Measurements from ENCODE around the gene STEAP1. TPM values are rescaled to one million over a fixed set of nuclear protein-coding genes. Genes with fewer than 3 reads are reported as not detected.
A peak's percentile ranks its signal among the peaks of the same experiment; 100 is the strongest.
"Not testable (repeated sequence)": the region's sequence is repeated elsewhere in the genome, so short reads cannot be mapped to it uniquely, and the experiment has no call there.

STEAP1 gene
- total and polyA plus RNA-seq, 9 of the 15 experiments (the other 6 are each of a cell fraction or from before 2014, with no cell fraction given) = 2.7 to 6.8 (median 5.1) TPM

DNA sequence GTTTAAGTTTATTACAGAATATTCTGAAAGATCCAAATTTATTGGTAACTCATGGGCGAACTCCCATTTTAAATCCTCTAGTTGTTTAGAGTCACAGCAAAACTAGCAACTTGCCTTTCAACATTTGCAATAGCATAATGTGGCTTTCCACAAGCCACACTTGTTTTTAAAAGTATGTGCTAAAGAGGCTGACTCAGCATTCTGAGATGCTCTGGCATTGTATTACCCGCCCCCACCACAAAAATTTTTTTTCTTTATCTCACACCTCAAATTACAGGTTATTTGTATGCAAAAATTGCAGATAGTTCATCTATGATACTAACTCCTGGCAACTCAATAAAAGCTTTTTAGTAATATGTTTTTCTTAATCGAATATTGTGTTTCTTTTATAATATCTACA lies 2.4 kb upstream of the STEAP1 start:
- in situ Hi-C loops (cut with MboI); H3K9ac ChIP-seq (ENCODE audit: insufficient read depth in 1 of 2, low read depth in 2 of 2, low read length in 2 of 2); POLR2A ChIA-PET; H3K4me2 ChIP-seq (ENCODE audit: insufficient read depth, low read length); H3K4me3 ChIP-seq; H3K9me1 ChIP-seq (ENCODE audit: control insufficient read depth, insufficient read depth, low read length); H3K79me2 ChIP-seq (ENCODE audit: control insufficient read depth, insufficient read depth, low read length); H2AFZ ChIP-seq (ENCODE audit: low read depth, low read length); BruUV-seq (replicated peaks); H3K27me3 ChIP-seq (ENCODE audit: control insufficient read depth in 2 of 2, insufficient read depth in 2 of 2, low read length in 2 of 2); FAIRE-seq; ATAC-seq; DNase-seq (ENCODE audit: extremely low read depth in 1 of 4, low spot score in 3 of 4); H3K36me3 ChIP-seq (ENCODE audit: control insufficient read depth, insufficient read depth, low read length); H4K20me1 ChIP-seq (replicated peaks; ENCODE audit: control insufficient read depth, insufficient read depth, low read length); H3K27ac ChIP-seq (ENCODE audit: extremely low read depth, low read depth, low read length); H3K9me3 ChIP-seq (replicated peaks; ENCODE audit: control insufficient read depth, insufficient read depth, low read depth, low read length); H3K4me1 ChIP-seq (replicated peaks in 1 of 2; ENCODE audit: control insufficient read depth in 2 of 2, insufficient read depth in 2 of 2, low read length in 2 of 2): not testable (repeated sequence)
- intact Hi-C loops (cut with micrococcal nuclease) = loop anchor here (10.0 kb wide), 1 partner anchor 1907 kb away; no protein-coding TSS in a partner anchor
- TF ChIP-seq ZNF316 (IDR thresholded peaks at IDR 0.05) = peak; percentile 96
- TF ChIP-seq MAFK (IDR thresholded peaks at IDR 0.05; ENCODE audit: low read length) = peak; percentile 84
- peak; percentile 92 for TF ChIP-seq MAFG (tag; conservative IDR thresholded peaks at IDR 0.05)
- TF ChIP-seq MAFF (IDR thresholded peaks at IDR 0.05; ENCODE audit: low read length) = peak; percentile 82
- peak; percentile 92 for TF ChIP-seq C11orf30 (IDR thresholded peaks at IDR 0.05; ENCODE audit: low read depth)
- 4% methylated on average over 3 of the region's 3 CpGs for WGBS (ENCODE audit: insufficient coverage, low coverage, missing lambda C conversion rate)
- CTCF ChIA-PET (ENCODE audit: low intra/inter-chr PET ratio) = interaction anchor here (0.7 to 4.3 kb wide), 3 partner anchors 117 to 276 kb away, joined by 3 to 25 read pairs (median 4); no protein-coding TSS in a partner anchor

DNA sequence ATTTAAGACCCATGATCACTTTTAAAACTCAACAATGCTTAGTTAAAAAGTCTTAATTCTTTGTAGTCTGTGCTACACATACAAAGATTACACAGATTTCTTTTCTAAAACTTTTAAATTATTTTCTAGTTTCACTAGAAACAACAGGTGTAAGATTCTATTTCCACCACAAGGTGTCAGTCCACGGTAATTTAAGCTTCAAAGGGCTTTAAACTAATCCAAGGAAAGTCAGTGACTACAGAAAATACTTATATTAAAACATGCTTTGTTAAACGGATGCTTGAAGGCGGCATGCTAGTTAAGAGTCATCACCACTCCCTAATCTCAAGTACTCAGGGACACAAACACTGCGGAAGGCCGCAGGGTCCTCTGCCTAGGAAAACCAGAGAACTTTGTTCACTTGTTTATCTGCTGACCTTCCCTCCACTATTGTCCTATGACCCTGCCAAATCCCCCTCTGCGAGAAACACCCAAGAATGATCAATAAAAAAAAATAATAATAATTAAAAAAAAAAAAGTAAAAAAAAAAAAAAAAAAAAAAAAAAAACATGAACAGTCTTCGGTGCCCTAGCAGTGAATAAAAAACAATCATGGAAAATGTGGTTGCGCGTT lies 1.5 kb upstream of the STEAP1 start:
- H3K4me2 ChIP-seq (ENCODE audit: insufficient read depth, low read length); H3K79me2 ChIP-seq (ENCODE audit: control insufficient read depth, insufficient read depth, low read length); H3K27me3 ChIP-seq (ENCODE audit: control insufficient read depth in 2 of 2, insufficient read depth in 2 of 2, low read length in 2 of 2); FAIRE-seq; H2AFZ ChIP-seq (ENCODE audit: low read depth, low read length); H3K36me3 ChIP-seq (ENCODE audit: control insufficient read depth, insufficient read depth, low read length); H3K9me1 ChIP-seq (ENCODE audit: control insufficient read depth, insufficient read depth, low read length); H3K4me1 ChIP-seq (replicated peaks in 1 of 2; ENCODE audit: control insufficient read depth in 2 of 2, insufficient read depth in 2 of 2, low read length in 2 of 2); H3K27ac ChIP-seq (ENCODE audit: extremely low read depth, low read depth, low read length); in situ Hi-C loops (cut with MboI); H3K9me3 ChIP-seq (replicated peaks; ENCODE audit: control insufficient read depth, insufficient read depth, low read depth, low read length); H3K4me3 ChIP-seq; BruUV-seq (replicated peaks); H3K9ac ChIP-seq (ENCODE audit: insufficient read depth in 1 of 2, low read depth in 2 of 2, low read length in 2 of 2); H4K20me1 ChIP-seq (replicated peaks; ENCODE audit: control insufficient read depth, insufficient read depth, low read length): not testable (repeated sequence)
- POLR2A ChIA-PET = interaction anchor here (0.7 kb wide), 1 partner anchor 275 kb away, joined by 3 read pairs; no protein-coding TSS in a partner anchor
- DNase-seq (ENCODE audit: extremely low read depth in 1 of 4, low spot score in 3 of 4) (peak in 3 of 4 experiments; percentile 14 to 56 (median 24)), ATAC-seq (0 out of 3 replicates have a peak, but pooled peaks have one; percentile 7)
- 33% methylated on average over 8 of the region's 9 CpGs for WGBS (ENCODE audit: insufficient coverage, low coverage, missing lambda C conversion rate)
- CTCF ChIA-PET (ENCODE audit: low intra/inter-chr PET ratio) = interaction anchor here (0.7 to 4.3 kb wide), 4 partner anchors 109 to 275 kb away, joined by 3 to 25 read pairs (median 8); no protein-coding TSS in a partner anchor
- intact Hi-C loops (cut with micrococcal nuclease) = loop anchor here (10.0 kb wide), 1 partner anchor 1908 kb away; no protein-coding TSS in a partner anchor
- peak; percentile 30; the same call in 1 of the 2 replicates for TF ChIP-seq SMC3 (conservative IDR thresholded peaks at IDR 0.05; ENCODE audit: insufficient read depth, low read depth, low read length)
- TF ChIP-seq RAD21 (CRISPR knock-in tag; conservative IDR thresholded peaks at IDR 0.05 in 1 of 2, IDR thresholded peaks at IDR 0.05 in 1 of 2) = peak; percentile 85 to 88
- TF ChIP-seq, protein P1, sequence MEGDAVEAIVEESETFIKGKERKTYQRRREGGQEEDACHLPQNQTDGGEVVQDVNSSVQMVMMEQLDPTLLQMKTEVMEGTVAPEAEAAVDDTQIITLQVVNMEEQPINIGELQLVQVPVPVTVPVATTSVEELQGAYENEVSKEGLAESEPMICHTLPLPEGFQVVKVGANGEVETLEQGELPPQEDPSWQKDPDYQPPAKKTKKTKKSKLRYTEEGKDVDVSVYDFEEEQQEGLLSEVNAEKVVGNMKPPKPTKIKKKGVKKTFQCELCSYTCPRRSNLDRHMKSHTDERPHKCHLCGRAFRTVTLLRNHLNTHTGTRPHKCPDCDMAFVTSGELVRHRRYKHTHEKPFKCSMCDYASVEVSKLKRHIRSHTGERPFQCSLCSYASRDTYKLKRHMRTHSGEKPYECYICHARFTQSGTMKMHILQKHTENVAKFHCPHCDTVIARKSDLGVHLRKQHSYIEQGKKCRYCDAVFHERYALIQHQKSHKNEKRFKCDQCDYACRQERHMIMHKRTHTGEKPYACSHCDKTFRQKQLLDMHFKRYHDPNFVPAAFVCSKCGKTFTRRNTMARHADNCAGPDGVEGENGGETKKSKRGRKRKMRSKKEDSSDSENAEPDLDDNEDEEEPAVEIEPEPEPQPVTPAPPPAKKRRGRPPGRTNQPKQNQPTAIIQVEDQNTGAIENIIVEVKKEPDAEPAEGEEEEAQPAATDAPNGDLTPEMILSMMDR (IDR thresholded peaks at IDR 0.05 in 2 of 3, conservative IDR thresholded peaks at IDR 0.05 in 1 of 3; ENCODE audit: insufficient read depth in 2 of 3, low read depth in 1 of 3, low read length in 3 of 3) = peak in 2 of 3 experiments; percentile 49 to 69; a peak in 4 of 6 replicates
- TF ChIP-seq, protein P2, sequence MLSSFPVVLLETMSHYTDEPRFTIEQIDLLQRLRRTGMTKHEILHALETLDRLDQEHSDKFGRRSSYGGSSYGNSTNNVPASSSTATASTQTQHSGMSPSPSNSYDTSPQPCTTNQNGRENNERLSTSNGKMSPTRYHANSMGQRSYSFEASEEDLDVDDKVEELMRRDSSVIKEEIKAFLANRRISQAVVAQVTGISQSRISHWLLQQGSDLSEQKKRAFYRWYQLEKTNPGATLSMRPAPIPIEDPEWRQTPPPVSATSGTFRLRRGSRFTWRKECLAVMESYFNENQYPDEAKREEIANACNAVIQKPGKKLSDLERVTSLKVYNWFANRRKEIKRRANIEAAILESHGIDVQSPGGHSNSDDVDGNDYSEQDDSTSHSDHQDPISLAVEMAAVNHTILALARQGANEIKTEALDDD (IDR thresholded peaks at IDR 0.05) = peak; percentile 35; the same call in 1 of the 2 replicates
- TF ChIP-seq, protein P3, sequence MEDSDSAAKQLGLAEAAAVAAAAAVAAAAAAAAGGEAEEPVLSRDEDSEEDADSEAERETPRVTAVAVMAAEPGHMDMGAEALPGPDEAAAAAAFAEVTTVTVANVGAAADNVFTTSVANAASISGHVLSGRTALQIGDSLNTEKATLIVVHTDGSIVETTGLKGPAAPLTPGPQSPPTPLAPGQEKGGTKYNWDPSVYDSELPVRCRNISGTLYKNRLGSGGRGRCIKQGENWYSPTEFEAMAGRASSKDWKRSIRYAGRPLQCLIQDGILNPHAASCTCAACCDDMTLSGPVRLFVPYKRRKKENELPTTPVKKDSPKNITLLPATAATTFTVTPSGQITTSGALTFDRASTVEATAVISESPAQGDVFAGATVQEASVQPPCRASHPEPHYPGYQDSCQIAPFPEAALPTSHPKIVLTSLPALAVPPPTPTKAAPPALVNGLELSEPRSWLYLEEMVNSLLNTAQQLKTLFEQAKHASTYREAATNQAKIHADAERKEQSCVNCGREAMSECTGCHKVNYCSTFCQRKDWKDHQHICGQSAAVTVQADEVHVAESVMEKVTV (CRISPR knock-in tag; IDR thresholded peaks at IDR 0.05) = peak; percentile 58
